ENCODE data around the gene ANK2. TPM values are rescaled to one million over a fixed set of nuclear protein-coding genes. Genes with fewer than 3 reads are reported as not detected.

ANK2 gene
- total and polyA plus RNA-seq, 2 of the 13 experiments (the other 11 are each of a cell fraction or from before 2014, with no cell fraction given) = 2.7 to 15.1 TPM

DNA sequence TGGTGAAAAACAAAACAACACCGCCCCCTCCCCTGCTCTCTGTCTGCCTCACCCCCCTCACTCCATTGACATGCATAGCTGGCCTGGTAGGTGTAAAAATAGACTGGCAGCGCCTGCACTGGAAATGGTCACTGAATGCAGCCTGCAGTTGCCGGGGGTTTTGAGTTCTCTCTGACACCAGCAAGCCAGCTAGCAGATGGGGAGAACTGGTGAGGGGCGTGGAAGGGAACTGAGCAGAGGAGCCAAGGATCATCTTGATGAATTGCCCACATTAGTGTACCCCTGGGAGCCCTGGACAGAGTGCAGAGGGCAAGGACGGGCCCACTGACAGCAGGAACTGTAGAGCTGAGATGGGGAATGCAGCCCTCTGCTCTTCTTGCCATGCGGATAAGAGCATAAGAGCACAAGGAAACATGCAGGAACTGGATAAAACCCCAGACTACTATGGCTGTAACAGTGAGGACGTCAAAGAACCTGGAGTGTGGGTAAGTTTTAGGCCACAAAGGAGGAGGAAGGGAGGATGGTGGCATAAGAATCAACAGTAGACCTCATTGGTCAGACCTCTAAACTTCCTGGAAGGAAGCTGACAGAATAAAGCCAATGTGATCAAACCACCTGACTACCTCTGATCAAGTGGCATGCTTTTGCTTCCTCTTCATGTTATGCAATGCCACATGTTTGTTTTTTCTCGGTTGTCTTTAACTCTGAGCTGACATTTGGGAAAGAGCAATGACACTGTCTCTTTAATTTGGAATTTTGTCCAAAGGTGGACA lies 96.3 kb downstream of the ANK2 start (continued):
- TF ChIP-seq, protein P1, sequence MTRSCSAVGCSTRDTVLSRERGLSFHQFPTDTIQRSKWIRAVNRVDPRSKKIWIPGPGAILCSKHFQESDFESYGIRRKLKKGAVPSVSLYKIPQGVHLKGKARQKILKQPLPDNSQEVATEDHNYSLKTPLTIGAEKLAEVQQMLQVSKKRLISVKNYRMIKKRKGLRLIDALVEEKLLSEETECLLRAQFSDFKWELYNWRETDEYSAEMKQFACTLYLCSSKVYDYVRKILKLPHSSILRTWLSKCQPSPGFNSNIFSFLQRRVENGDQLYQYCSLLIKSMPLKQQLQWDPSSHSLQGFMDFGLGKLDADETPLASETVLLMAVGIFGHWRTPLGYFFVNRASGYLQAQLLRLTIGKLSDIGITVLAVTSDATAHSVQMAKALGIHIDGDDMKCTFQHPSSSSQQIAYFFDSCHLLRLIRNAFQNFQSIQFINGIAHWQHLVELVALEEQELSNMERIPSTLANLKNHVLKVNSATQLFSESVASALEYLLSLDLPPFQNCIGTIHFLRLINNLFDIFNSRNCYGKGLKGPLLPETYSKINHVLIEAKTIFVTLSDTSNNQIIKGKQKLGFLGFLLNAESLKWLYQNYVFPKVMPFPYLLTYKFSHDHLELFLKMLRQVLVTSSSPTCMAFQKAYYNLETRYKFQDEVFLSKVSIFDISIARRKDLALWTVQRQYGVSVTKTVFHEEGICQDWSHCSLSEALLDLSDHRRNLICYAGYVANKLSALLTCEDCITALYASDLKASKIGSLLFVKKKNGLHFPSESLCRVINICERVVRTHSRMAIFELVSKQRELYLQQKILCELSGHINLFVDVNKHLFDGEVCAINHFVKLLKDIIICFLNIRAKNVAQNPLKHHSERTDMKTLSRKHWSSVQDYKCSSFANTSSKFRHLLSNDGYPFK (CRISPR knock-in tag; IDR thresholded peaks at IDR 0.05; ENCODE audit: borderline replicate concordance) = peak; percentile 29; the same call in 1 of the 2 replicates
- TF ChIP-seq ZBTB20 (CRISPR knock-in tag; IDR thresholded peaks at IDR 0.05; ENCODE audit: borderline replicate concordance, low read depth) (no peak), ZNF788 (CRISPR knock-in tag; IDR thresholded peaks at IDR 0.05; ENCODE audit: borderline replicate concordance) (peak; percentile 55; the same call in 1 of the 2 replicates), RFXANK (CRISPR knock-in tag; IDR thresholded peaks at IDR 0.05) (no peak), PHF8 (CRISPR knock-in tag; IDR thresholded peaks at IDR 0.05) (peak; percentile 62), ZNF766 (CRISPR knock-in tag; IDR thresholded peaks at IDR 0.05; ENCODE audit: borderline replicate concordance) (no peak), NKX3-1 (CRISPR knock-in tag; IDR thresholded peaks at IDR 0.05) (no peak), XRCC5 (optimal IDR thresholded peaks at IDR 0.05; ENCODE audit: low read length) (peak; percentile 47), ZNF7 (CRISPR knock-in tag; IDR thresholded peaks at IDR 0.05) (no peak), ZNF251 (CRISPR knock-in tag; IDR thresholded peaks at IDR 0.05) (no peak), YEATS4 (CRISPR knock-in tag; IDR thresholded peaks at IDR 0.05; ENCODE audit: borderline replicate concordance) (0 out of 2 replicates have a peak, but pooled peaks have one; percentile 50)
- TF ChIP-seq, protein P2, sequence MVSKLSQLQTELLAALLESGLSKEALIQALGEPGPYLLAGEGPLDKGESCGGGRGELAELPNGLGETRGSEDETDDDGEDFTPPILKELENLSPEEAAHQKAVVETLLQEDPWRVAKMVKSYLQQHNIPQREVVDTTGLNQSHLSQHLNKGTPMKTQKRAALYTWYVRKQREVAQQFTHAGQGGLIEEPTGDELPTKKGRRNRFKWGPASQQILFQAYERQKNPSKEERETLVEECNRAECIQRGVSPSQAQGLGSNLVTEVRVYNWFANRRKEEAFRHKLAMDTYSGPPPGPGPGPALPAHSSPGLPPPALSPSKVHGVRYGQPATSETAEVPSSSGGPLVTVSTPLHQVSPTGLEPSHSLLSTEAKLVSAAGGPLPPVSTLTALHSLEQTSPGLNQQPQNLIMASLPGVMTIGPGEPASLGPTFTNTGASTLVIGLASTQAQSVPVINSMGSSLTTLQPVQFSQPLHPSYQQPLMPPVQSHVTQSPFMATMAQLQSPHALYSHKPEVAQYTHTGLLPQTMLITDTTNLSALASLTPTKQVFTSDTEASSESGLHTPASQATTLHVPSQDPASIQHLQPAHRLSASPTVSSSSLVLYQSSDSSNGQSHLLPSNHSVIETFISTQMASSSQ (IDR thresholded peaks at IDR 0.05; ENCODE audit: low read depth) = no peak
- TF ChIP-seq, protein P2 (CRISPR knock-in tag; IDR thresholded peaks at IDR 0.05; ENCODE audit: borderline replicate concordance) = 0 out of 2 replicates have a peak, but pooled peaks have one; percentile 46
- TF ChIP-seq, protein P3, sequence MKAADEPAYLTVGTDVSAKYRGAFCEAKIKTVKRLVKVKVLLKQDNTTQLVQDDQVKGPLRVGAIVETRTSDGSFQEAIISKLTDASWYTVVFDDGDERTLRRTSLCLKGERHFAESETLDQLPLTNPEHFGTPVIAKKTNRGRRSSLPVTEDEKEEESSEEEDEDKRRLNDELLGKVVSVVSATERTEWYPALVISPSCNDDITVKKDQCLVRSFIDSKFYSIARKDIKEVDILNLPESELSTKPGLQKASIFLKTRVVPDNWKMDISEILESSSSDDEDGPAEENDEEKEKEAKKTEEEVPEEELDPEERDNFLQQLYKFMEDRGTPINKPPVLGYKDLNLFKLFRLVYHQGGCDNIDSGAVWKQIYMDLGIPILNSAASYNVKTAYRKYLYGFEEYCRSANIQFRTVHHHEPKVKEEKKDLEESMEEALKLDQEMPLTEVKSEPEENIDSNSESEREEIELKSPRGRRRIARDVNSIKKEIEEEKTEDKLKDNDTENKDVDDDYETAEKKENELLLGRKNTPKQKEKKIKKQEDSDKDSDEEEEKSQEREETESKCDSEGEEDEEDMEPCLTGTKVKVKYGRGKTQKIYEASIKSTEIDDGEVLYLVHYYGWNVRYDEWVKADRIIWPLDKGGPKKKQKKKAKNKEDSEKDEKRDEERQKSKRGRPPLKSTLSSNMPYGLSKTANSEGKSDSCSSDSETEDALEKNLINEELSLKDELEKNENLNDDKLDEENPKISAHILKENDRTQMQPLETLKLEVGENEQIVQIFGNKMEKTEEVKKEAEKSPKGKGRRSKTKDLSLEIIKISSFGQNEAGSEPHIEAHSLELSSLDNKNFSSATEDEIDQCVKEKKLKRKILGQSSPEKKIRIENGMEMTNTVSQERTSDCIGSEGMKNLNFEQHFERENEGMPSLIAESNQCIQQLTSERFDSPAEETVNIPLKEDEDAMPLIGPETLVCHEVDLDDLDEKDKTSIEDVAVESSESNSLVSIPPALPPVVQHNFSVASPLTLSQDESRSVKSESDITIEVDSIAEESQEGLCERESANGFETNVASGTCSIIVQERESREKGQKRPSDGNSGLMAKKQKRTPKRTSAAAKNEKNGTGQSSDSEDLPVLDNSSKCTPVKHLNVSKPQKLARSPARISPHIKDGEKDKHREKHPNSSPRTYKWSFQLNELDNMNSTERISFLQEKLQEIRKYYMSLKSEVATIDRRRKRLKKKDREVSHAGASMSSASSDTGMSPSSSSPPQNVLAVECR (CRISPR knock-in tag; IDR thresholded peaks at IDR 0.05; ENCODE audit: borderline replicate concordance) = peak; percentile 59; the same call in 1 of the 2 replicates
- TF ChIP-seq, protein P4, sequence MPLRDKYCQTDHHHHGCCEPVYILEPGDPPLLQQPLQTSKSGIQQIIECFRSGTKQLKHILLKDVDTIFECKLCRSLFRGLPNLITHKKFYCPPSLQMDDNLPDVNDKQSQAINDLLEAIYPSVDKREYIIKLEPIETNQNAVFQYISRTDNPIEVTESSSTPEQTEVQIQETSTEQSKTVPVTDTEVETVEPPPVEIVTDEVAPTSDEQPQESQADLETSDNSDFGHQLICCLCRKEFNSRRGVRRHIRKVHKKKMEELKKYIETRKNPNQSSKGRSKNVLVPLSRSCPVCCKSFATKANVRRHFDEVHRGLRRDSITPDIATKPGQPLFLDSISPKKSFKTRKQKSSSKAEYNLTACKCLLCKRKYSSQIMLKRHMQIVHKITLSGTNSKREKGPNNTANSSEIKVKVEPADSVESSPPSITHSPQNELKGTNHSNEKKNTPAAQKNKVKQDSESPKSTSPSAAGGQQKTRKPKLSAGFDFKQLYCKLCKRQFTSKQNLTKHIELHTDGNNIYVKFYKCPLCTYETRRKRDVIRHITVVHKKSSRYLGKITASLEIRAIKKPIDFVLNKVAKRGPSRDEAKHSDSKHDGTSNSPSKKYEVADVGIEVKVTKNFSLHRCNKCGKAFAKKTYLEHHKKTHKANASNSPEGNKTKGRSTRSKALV (CRISPR knock-in tag; IDR thresholded peaks at IDR 0.05) = no peak
